A549 (cell line): Measurements from ENCODE around the gene UPK3A. TPM values are rescaled to one million over a fixed set of nuclear protein-coding genes. Genes with fewer than 3 reads are reported as not detected.

Source experiments
- ATAC-seq, 2 experiments: fragments of 200-7000 bp in 1 of 2; fragments of >200 bp in 1 of 2; cut with Nextera tagmentation in 1 of 2; cut with Tn5 transposase in 1 of 2; 3 replicates each; pipeline versions ENCODE4 v1.8.0 to v1.9.1; 2018 to 2020; ENCODE audit warnings: mild to moderate bottlenecking in 1 of 2, moderate library complexity in 1 of 2
- CTCF ChIA-PET: fragments of 300-600 bp; sonication (Branson Sonifier 250); formaldehyde crosslinking; extraction: SDS; loops from one replicate; lab custom pipeline; 2021; ENCODE audit warnings: antibody characterized with exemption, inconsistent platforms; lab: Yijun Ruan, JAX
- POLR2A ChIA-PET: fragments of 350-600 bp; formaldehyde crosslinking; extraction: SDS; loops from one replicate; lab custom pipeline; 2021; ENCODE audit warnings: antibody characterized with exemption, inconsistent platforms; lab: Yijun Ruan, JAX
- DNase-seq, 2 experiments: peaks; one replicate each; pipeline versions ENCODE4 v3.0.0 to v3.0.0-alpha.2; 2011 to 2016; ENCODE audit warnings: low read depth in 1 of 2, low spot score in 1 of 2
- FAIRE-seq: peaks from 2 replicates; lab custom pipeline; 2011; peaks lifted over from hg19 to GRCh38; lab: Jason Lieb, UNC
- H3K27ac ChIP-seq, 2 experiments: fragments of >200 bp; sonication (Bioruptor Twin); formaldehyde crosslinking; 3 replicates each; pipeline ENCODE4 v1.5.1; 2016 to 2017
- H3K4me1 ChIP-seq: fragments of >200 bp; sonication (Bioruptor Twin); formaldehyde crosslinking; 3 replicates; pipeline ENCODE4 v1.6.1; 2016
- H3K4me2 ChIP-seq: fragments of >200 bp; sonication (Bioruptor Twin); formaldehyde crosslinking; 3 replicates; pipeline ENCODE4 v1.6.1; 2016
- H3K4me3 ChIP-seq: fragments of >200 bp; sonication (Bioruptor Twin); formaldehyde crosslinking; 3 replicates; pipeline ENCODE4 v1.5.1; 2016
- H3K9me3 ChIP-seq: fragments of >200 bp; sonication (Bioruptor Twin); formaldehyde crosslinking; 3 replicates; pipeline ENCODE4 v1.6.1; 2016
- CBX2 ChIP-seq: fragments of 200-600 bp; sonication (generic); IDR thresholded peaks from 2 replicates; pipeline ENCODE4 v1.6.1; 2016; ENCODE audit warnings: low read depth, mild to moderate bottlenecking, borderline replicate concordance
- CEBPB ChIP-seq, 2 experiments: fragments of >200 bp in 1 of 2; sonication (Bioruptor Twin) in 1 of 2; formaldehyde crosslinking in 1 of 2; IDR thresholded peaks; 2 replicates each; pipeline ENCODE4 v1.6.1; 2012 to 2016
- CHD4 ChIP-seq: fragments of 200-600 bp; sonication (generic); IDR thresholded peaks from 2 replicates; pipeline ENCODE4 v1.6.1; 2016; ENCODE audit warnings: antibody characterized with exemption, mild to moderate bottlenecking, borderline replicate concordance
- EHF ChIP-seq: fragments of 250-450 bp; sonication (Bioruptor Pico); IDR thresholded peaks from 2 replicates; pipeline ENCODE4 v1.5.0; 2020; ENCODE audit warnings: mild to moderate bottlenecking
- EP300 ChIP-seq, 2 experiments: fragments of >200 bp; sonication (Bioruptor Twin); formaldehyde crosslinking; IDR thresholded peaks; 2 replicates in 1 of 2; 3 replicates in 1 of 2; pipeline ENCODE4 v1.6.1; 2016 to 2017
- ESRRA ChIP-seq: fragments of 150-350 bp; IDR thresholded peaks from 2 replicates; pipeline ENCODE4 v1.6.1; 2014; ENCODE audit warnings: mild to moderate bottlenecking, low read length, borderline replicate concordance
- FOSL2 ChIP-seq, 2 experiments: fragments of 450-650 bp in 1 of 2; fragments of >200 bp in 1 of 2; sonication (Bioruptor Twin) in 1 of 2; formaldehyde crosslinking; IDR thresholded peaks; 2 replicates each; pipeline versions ENCODE4 v1.5.0 to v1.6.1; 2016 to 2020; ENCODE audit warnings: mild to moderate bottlenecking in 1 of 2, moderate library complexity in 1 of 2
- GATA3 ChIP-seq: IDR thresholded peaks from 2 replicates; pipeline ENCODE4 v1.6.1; 2012; ENCODE audit warnings: borderline replicate concordance
- HDAC2 ChIP-seq: fragments of 200-600 bp; sonication (generic); IDR thresholded peaks from 2 replicates; pipeline ENCODE4 v1.6.1; 2016
- HES2 ChIP-seq: fragments of >200 bp; sonication (Bioruptor Twin); formaldehyde crosslinking; IDR thresholded peaks from 2 replicates; pipeline ENCODE4 v1.6.1; 2016
- HOXA7 ChIP-seq: fragments of 250-450 bp; sonication (Bioruptor Pico); IDR thresholded peaks from 2 replicates; pipeline ENCODE4 v1.5.0; 2020; ENCODE audit warnings: mild to moderate bottlenecking, moderate library complexity
- HOXB13 ChIP-seq: fragments of 250-450 bp; sonication (Bioruptor Pico); IDR thresholded peaks from 2 replicates; pipeline ENCODE4 v1.5.0; 2020; ENCODE audit warnings: low read depth, mild to moderate bottlenecking, moderate library complexity
- HOXB5 ChIP-seq: fragments of 250-450 bp; sonication (Bioruptor Pico); IDR thresholded peaks from 2 replicates; pipeline ENCODE4 v1.5.0; 2020; ENCODE audit warnings: mild to moderate bottlenecking, moderate library complexity
- JUN ChIP-seq, 2 experiments: fragments of >200 bp; sonication (Bioruptor Twin); formaldehyde crosslinking; IDR thresholded peaks; 2 replicates in 1 of 2; 3 replicates in 1 of 2; pipeline ENCODE4 v1.6.1; 2016 to 2017
- KDM1A ChIP-seq: fragments of 200-600 bp; sonication (generic); IDR thresholded peaks from 2 replicates; pipeline ENCODE4 v1.6.1; 2016; ENCODE audit warnings: low read depth, mild to moderate bottlenecking
- MAFK ChIP-seq: fragments of 450-650 bp; IDR thresholded peaks from 2 replicates; pipeline ENCODE4 v1.6.1; 2014; ENCODE audit not compliant: partially characterized antibody
- NPAS2 ChIP-seq: fragments of 250-450 bp; sonication (Bioruptor Pico); IDR thresholded peaks from 2 replicates; pipeline ENCODE4 v1.8.0; 2022; ENCODE audit warnings: mild to moderate bottlenecking, moderate library complexity, borderline replicate concordance
- RAD21 ChIP-seq, 2 experiments: fragments of >200 bp in 1 of 2; sonication (Bioruptor Twin) in 1 of 2; formaldehyde crosslinking in 1 of 2; IDR thresholded peaks in 1 of 2; conservative IDR thresholded peaks in 1 of 2; 2 replicates in 1 of 2; 3 replicates in 1 of 2; pipeline ENCODE4 v1.6.1; 2012 to 2018; ENCODE audit warnings: inconsistent platforms in 1 of 2
- TFCP2L1 ChIP-seq: fragments of 250-450 bp; sonication (Bioruptor Pico); IDR thresholded peaks from 2 replicates; pipeline ENCODE4 v1.5.0; 2021; ENCODE audit warnings: mild to moderate bottlenecking
- TP53 ChIP-seq: fragments of 250-450 bp; sonication (Bioruptor Pico); IDR thresholded peaks from 2 replicates; pipeline ENCODE4 v1.5.0; 2021; ENCODE audit warnings: mild to moderate bottlenecking, moderate library complexity
- WGBS: methylation state at CpG from one replicate; pipeline ENCODE4 v1.1.6; 2017; ENCODE audit errors: missing lambda C conversion rate; 5-methylcytosine and 5-hydroxymethylcytosine counted together
- polyA plus RNA-seq, 4 experiments: library from polyadenylated mRNA; depleted of rRNA in 3 of 4; stranded (reverse); fragments of >200 nt; fragmentation: RNase III in 1 of 4; extraction: RNeasy Plus Mini Kit Qiagen cat#74134 plus additional on column Dnase treatment in 1 of 4; gene quantifications; 2 replicates in 3 of 4; 3 replicates in 1 of 4; pipeline ENCODE4 v1.2.3, GENCODE V29; 2011 to 2017
- TF ChIP-seq, protein P1 (sequence below): IDR thresholded peaks from 2 replicates; pipeline ENCODE4 v1.6.1; 2012

Gene UPK3A
- polyA plus RNA-seq, 2 of the 4 experiments (the other 2 are of a cell fraction), result not detected

GRCh38 chr22:45295492-45295891 lies 10.7 kb downstream of the UPK3A start:
- no peak overlapping the region for H3K4me2 ChIP-seq
- ChIA-PET POLR2A (no interaction called here), CTCF (interaction anchor here (0.8 kb wide), 1 partner anchor 32 kb away, joined by 3 read pairs; no protein-coding TSS in a partner anchor)
- no peak for TF ChIP-seq HOXA7 (CRISPR knock-in tag)
- no peak for TF ChIP-seq TFCP2L1 (CRISPR knock-in tag)
- no peak for TF ChIP-seq GATA3
- no peak for TF ChIP-seq KDM1A
- TF ChIP-seq, all 56 proteins: peak for 0
- no peaks in the 10 kb centered on the region for H3K9me3 ChIP-seq
- no peak overlapping the region for H3K4me3 ChIP-seq
- no peak for FAIRE-seq
- no peak for ATAC-seq
- H3K4me1 ChIP-seq, result no peaks in the 10 kb centered on the region
- no peak overlapping the region for H3K27ac ChIP-seq
- no peak for DNase-seq
- WGBS, result 64% methylated on average over 9 of the region's 9 CpGs

- TF ChIP-seq CBX2 (no peak), TP53 (CRISPR knock-in tag) (no peak), MAFK (no peak), ESRRA (no peak), NPAS2 (CRISPR knock-in tag) (no peak), JUN (IDR thresholded peaks at IDR 0.05) (no peak), FOSL2 (IDR thresholded peaks at IDR 0.05) (no peak), FOSL2 (CRISPR knock-in tag; IDR thresholded peaks at IDR 0.05) (no peak), HOXB13 (no peak)
- TF ChIP-seq, all 56 proteins: peak for 0
- DNase-seq, result no peak
- no peak for ATAC-seq
- 76% methylated on average over 9 of the region's 13 CpGs for WGBS
- Histone ChIP-seq H3K4me3 (no peak overlapping the region), H3K4me2 (no peak overlapping the region), H3K4me1 (peaks cover 2% of the 10 kb centered on the region; the same call in 1 of the 3 replicates), H3K27ac (no peak overlapping the region), H3K9me3 (no peaks in the 10 kb centered on the region)
- POLR2A ChIA-PET, result no interaction called here
- no peak for FAIRE-seq
- CTCF ChIA-PET, result no interaction called here
Observed at GRCh38 chr22:45296628-45297297, 12.0 kb downstream of the UPK3A start.

- CTCF ChIA-PET, result interaction anchor here (1.0 kb wide), 1 partner anchor 18 kb away, joined by 5 read pairs; no protein-coding TSS in a partner anchor
- no peak overlapping the region for H3K4me3 ChIP-seq
- 86% methylated on average over 14 of the region's 15 CpGs for WGBS
- TF ChIP-seq CHD4 (no peak), CEBPB (IDR thresholded peaks at IDR 0.05) (no peak), EP300 (IDR thresholded peaks at IDR 0.05) (no peak), HDAC2 (no peak), RAD21 (conservative IDR thresholded peaks at IDR 0.05 in 1 of 2, IDR thresholded peaks at IDR 0.05 in 1 of 2) (no peak), HOXB5 (CRISPR knock-in tag) (no peak), JUN (IDR thresholded peaks at IDR 0.05) (no peak), HES2 (no peak), CBX2 (no peak), EHF (CRISPR knock-in tag) (no peak)
- TF ChIP-seq, protein P1, sequence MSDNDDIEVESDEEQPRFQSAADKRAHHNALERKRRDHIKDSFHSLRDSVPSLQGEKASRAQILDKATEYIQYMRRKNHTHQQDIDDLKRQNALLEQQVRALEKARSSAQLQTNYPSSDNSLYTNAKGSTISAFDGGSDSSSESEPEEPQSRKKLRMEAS, result no peak
- no peaks in the 10 kb centered on the region for H3K9me3 ChIP-seq
- POLR2A ChIA-PET, result no interaction called here
- H3K4me2 ChIP-seq, result no peak overlapping the region
- FAIRE-seq (no peak), DNase-seq (no peak), ATAC-seq (peak; percentile 28 to 38; a peak in 4 of 6 replicates)
- peaks cover 4% of the 10 kb centered on the region; the same call in 1 of the 3 replicates for H3K4me1 ChIP-seq
- no peak overlapping the region for H3K27ac ChIP-seq
Observed at GRCh38 chr22:45298934-45299505, 14.3 kb downstream of the UPK3A start.
